ENCODE results near the gene CRIP3.

DNA sequence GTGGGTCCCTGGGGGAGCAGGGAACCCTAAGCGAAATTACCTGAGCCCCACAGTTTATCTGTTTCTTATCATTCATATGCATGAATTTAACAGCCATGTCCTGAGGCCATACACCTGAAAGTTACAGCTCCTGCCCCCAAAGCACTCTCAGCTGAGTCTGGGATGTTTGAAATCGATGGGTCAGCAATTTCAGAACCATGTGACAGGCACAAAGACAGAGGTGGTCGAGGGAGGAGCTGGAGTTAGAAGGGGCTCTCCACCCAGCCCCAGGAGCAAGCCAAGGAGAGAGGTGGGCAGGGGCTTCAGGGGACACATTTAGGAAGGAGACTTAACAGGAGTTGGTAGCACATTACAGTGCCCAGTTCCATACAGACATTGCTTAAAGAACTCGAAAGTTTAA, 50.4 kb downstream of the CRIP3 start:
- no peak for TF ChIP-seq TAF1 (IDR thresholded peaks at IDR 0.05; ENCODE audit: borderline replicate concordance, insufficient read depth, low read length)
- TF ChIP-seq, protein P1, sequence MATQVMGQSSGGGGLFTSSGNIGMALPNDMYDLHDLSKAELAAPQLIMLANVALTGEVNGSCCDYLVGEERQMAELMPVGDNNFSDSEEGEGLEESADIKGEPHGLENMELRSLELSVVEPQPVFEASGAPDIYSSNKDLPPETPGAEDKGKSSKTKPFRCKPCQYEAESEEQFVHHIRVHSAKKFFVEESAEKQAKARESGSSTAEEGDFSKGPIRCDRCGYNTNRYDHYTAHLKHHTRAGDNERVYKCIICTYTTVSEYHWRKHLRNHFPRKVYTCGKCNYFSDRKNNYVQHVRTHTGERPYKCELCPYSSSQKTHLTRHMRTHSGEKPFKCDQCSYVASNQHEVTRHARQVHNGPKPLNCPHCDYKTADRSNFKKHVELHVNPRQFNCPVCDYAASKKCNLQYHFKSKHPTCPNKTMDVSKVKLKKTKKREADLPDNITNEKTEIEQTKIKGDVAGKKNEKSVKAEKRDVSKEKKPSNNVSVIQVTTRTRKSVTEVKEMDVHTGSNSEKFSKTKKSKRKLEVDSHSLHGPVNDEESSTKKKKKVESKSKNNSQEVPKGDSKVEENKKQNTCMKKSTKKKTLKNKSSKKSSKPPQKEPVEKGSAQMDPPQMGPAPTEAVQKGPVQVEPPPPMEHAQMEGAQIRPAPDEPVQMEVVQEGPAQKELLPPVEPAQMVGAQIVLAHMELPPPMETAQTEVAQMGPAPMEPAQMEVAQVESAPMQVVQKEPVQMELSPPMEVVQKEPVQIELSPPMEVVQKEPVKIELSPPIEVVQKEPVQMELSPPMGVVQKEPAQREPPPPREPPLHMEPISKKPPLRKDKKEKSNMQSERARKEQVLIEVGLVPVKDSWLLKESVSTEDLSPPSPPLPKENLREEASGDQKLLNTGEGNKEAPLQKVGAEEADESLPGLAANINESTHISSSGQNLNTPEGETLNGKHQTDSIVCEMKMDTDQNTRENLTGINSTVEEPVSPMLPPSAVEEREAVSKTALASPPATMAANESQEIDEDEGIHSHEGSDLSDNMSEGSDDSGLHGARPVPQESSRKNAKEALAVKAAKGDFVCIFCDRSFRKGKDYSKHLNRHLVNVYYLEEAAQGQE (IDR thresholded peaks at IDR 0.05; ENCODE audit: insufficient read depth in 1 of 2, low read depth in 2 of 2, low read length in 2 of 2), result no peak
- TF ChIP-seq POLR2AphosphoS5 (IDR thresholded peaks at IDR 0.05; ENCODE audit: low read depth, low read length), result no peak
